ENCODE data around the gene NRXN3. TPM values are rescaled to one million over a fixed set of nuclear protein-coding genes. Genes with fewer than 3 reads are reported as not detected.

NRXN3 gene
- total RNA-seq, 1 experiment from 2014 or later = not detected

- POLR2A ChIA-PET = no interaction called here
- no peaks in the 10 kb centered on the region for H3K79me2 ChIP-seq (ENCODE audit: insufficient read depth, low read length)
- no TSS peak for BruUV-seq (replicated peaks)
- intact Hi-C loops (cut with micrococcal nuclease) = no loop called here
- CTCF ChIA-PET = no interaction called here
- no peak overlapping the region for H3K27ac ChIP-seq (ENCODE audit: low read depth, low read length)
- no peak overlapping the region for H3K4me2 ChIP-seq (ENCODE audit: low read length)
- TF ChIP-seq TCF7L2 (IDR thresholded peaks at IDR 0.05; ENCODE audit: borderline replicate concordance, extremely low read depth, insufficient read depth, insufficient read length) (no peak), JUND (IDR thresholded peaks at IDR 0.05) (no peak), EZH2 (IDR thresholded peaks at IDR 0.05) (no peak), SIN3A (IDR thresholded peaks at IDR 0.05; ENCODE audit: low read depth) (no peak)
- H3K36me3 ChIP-seq (ENCODE audit: control insufficient read depth in 1 of 2, insufficient read depth in 2 of 2, low read length in 2 of 2) = no peaks in the 10 kb centered on the region
- no peaks in the 10 kb centered on the region for H3K9me2 ChIP-seq (ENCODE audit: insufficient read depth)
- peaks cover 4 to 8% of the 10 kb centered on the region in 2 experiments; a peak in 2 of 4 replicates for H3K9me3 ChIP-seq (ENCODE audit: control insufficient read depth in 1 of 2, insufficient read depth in 1 of 2, low read depth in 1 of 2, low read length in 2 of 2)
- no peaks in the 10 kb centered on the region for H4K20me1 ChIP-seq (ENCODE audit: insufficient read depth)
- no peak overlapping the region for H3K9ac ChIP-seq (ENCODE audit: low read length)
- H3K4me3 ChIP-seq (replicated peaks in 1 of 2; ENCODE audit: low read depth in 1 of 2, low read length in 2 of 2) = no peak overlapping the region
- DNase-seq (ENCODE audit: low read depth, low spot score) (no peak), ATAC-seq (no peak)
- RAD21 ChIA-PET (ENCODE audit: low non-redundant PET in 1 of 2, low total read pairs in 2 of 2, uncharacterized antibody in 2 of 2, unreplicated experiment in 2 of 2) = no interaction called here
- no peak overlapping the region for H2AFZ ChIP-seq (ENCODE audit: low read depth, low read length, poor library complexity, severe bottlenecking)
- no peaks in the 10 kb centered on the region for H3K4me1 ChIP-seq (ENCODE audit: control insufficient read depth in 1 of 2, insufficient read depth in 2 of 2, low read length in 2 of 2)
- no peaks in the 10 kb centered on the region for H3K27me3 ChIP-seq (ENCODE audit: insufficient read depth, low read length)
Observed at GRCh38 chr14:79822034-79822433, 1651.9 kb downstream of the NRXN3 start.

DNA sequence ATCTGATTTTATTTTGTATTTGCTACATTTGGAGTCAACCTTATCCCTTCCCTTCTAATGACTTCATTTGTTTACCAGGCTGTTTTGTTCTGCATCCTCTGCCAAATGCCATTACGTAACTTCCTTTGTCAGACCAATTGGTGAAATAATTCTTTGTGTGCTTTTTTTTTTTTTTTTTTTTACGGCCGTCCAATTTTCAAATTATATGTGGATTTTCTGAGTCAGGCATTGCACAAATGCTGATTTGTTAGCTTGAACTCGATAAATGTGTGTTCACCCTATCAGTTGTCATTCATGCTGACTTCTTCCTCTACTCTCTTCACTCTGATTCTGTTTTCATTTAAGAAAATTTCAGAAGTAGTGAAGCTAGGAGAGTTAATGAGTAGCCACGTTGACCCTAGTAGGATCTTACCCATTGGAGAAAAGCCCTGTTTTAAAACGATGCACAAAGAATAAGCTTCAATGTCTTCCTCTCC is 1654.9 kb downstream of the NRXN3 start:
- intact Hi-C loops (cut with micrococcal nuclease) = no loop called here
- Histone ChIP-seq H3K9me2 (ENCODE audit: insufficient read depth) (no peaks in the 10 kb centered on the region), H3K36me3 (ENCODE audit: control insufficient read depth in 1 of 2, insufficient read depth in 2 of 2, low read length in 2 of 2) (no peaks in the 10 kb centered on the region), H3K9me3 (ENCODE audit: control insufficient read depth in 1 of 2, insufficient read depth in 1 of 2, low read depth in 1 of 2, low read length in 2 of 2) (peaks cover 4 to 6% of the 10 kb centered on the region in 2 experiments; a peak in 2 of 4 replicates), H3K9ac (ENCODE audit: low read length) (no peak overlapping the region), H3K79me2 (ENCODE audit: insufficient read depth, low read length) (no peaks in the 10 kb centered on the region), H3K4me2 (ENCODE audit: low read length) (no peak overlapping the region), H3K27ac (ENCODE audit: low read depth, low read length) (no peak overlapping the region), H3K27me3 (ENCODE audit: insufficient read depth, low read length) (no peaks in the 10 kb centered on the region), H3K4me3 (replicated peaks in 1 of 2; ENCODE audit: low read depth in 1 of 2, low read length in 2 of 2) (no peak overlapping the region), H3K4me1 (ENCODE audit: control insufficient read depth in 1 of 2, insufficient read depth in 2 of 2, low read length in 2 of 2) (no peaks in the 10 kb centered on the region), H4K20me1 (ENCODE audit: insufficient read depth) (no peaks in the 10 kb centered on the region), H2AFZ (ENCODE audit: low read depth, low read length, poor library complexity, severe bottlenecking) (no peak overlapping the region)
- ChIA-PET POLR2A (no interaction called here), CTCF (no interaction called here), RAD21 (ENCODE audit: low non-redundant PET in 1 of 2, low total read pairs in 2 of 2, uncharacterized antibody in 2 of 2, unreplicated experiment in 2 of 2) (no interaction called here)
- ATAC-seq (no peak), DNase-seq (ENCODE audit: low read depth, low spot score) (no peak)
- no TSS peak for BruUV-seq (replicated peaks)
- TF ChIP-seq, protein P1, sequence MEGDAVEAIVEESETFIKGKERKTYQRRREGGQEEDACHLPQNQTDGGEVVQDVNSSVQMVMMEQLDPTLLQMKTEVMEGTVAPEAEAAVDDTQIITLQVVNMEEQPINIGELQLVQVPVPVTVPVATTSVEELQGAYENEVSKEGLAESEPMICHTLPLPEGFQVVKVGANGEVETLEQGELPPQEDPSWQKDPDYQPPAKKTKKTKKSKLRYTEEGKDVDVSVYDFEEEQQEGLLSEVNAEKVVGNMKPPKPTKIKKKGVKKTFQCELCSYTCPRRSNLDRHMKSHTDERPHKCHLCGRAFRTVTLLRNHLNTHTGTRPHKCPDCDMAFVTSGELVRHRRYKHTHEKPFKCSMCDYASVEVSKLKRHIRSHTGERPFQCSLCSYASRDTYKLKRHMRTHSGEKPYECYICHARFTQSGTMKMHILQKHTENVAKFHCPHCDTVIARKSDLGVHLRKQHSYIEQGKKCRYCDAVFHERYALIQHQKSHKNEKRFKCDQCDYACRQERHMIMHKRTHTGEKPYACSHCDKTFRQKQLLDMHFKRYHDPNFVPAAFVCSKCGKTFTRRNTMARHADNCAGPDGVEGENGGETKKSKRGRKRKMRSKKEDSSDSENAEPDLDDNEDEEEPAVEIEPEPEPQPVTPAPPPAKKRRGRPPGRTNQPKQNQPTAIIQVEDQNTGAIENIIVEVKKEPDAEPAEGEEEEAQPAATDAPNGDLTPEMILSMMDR (IDR thresholded peaks at IDR 0.05 in 2 of 3, conservative IDR thresholded peaks at IDR 0.05 in 1 of 3; ENCODE audit: borderline replicate concordance in 1 of 3, insufficient read depth in 1 of 3, low read depth in 2 of 3, low read length in 2 of 3) = no peak
- no peak for TF ChIP-seq EZH2 (IDR thresholded peaks at IDR 0.05)
- TF ChIP-seq JUND (IDR thresholded peaks at IDR 0.05) = no peak
- TF ChIP-seq YY1 (IDR thresholded peaks at IDR 0.05; ENCODE audit: extremely low read depth, insufficient replicate concordance, low read depth, low read length) = no peak
- no peak for TF ChIP-seq REST (IDR thresholded peaks at IDR 0.05; ENCODE audit: low read depth)
- TF ChIP-seq EGR1 (IDR thresholded peaks at IDR 0.05; ENCODE audit: low read depth) = no peak
- TF ChIP-seq SRF (IDR thresholded peaks at IDR 0.05; ENCODE audit: low read depth) = no peak
- no peak for TF ChIP-seq FOSL1 (IDR thresholded peaks at IDR 0.05; ENCODE audit: low read depth)
- TF ChIP-seq EZH2phosphoT487 (IDR thresholded peaks at IDR 0.05; ENCODE audit: borderline replicate concordance) = no peak
- TF ChIP-seq CBX3 (IDR thresholded peaks at IDR 0.05; ENCODE audit: low read depth) = no peak

Measured in HCT116 (cell line).